Raji (cell line): ENCODE measurements around the gene ATG9B.

Source experiments
- POLR2A ChIP-seq: IDR thresholded peaks from 2 replicates; pipeline ENCODE4 v1.6.1; 2011; ENCODE audit warnings: low read depth, low read length, control low read depth; ENCODE audit not compliant: insufficient read depth

The ATG9B gene

GRCh38 chr7:151005566-151005965 lies 18.7 kb downstream of the ATG9B start:
- TF ChIP-seq POLR2A = no peak

GRCh38 chr7:151003572-151003971 lies 20.7 kb downstream of the ATG9B start:
- TF ChIP-seq POLR2A = no peak

GRCh38 chr7:151001546-151001945 lies 22.7 kb downstream of the ATG9B start:
- no peak for TF ChIP-seq POLR2A

GRCh38 chr7:151000897-151001495 lies 23.3 kb downstream of the ATG9B start:
- TF ChIP-seq POLR2A = no peak

GRCh38 chr7:150999497-151000230 lies 24.6 kb downstream of the ATG9B start:
- TF ChIP-seq POLR2A = no peak

GRCh38 chr7:150999001-150999400 lies 25.3 kb downstream of the ATG9B start:
- no peak for TF ChIP-seq POLR2A

- TF ChIP-seq POLR2A = no peak
These were observed 26.0 kb downstream of the ATG9B start for GRCh38 chr7:150998341-150998740.

- no peak for TF ChIP-seq POLR2A
These were observed 26.5 kb downstream of the ATG9B start for GRCh38 chr7:150997817-150998216.

- no peak for TF ChIP-seq POLR2A
These were observed 27.2 kb downstream of the ATG9B start for GRCh38 chr7:150997075-150997511.

GRCh38 chr7:150996376-150997074 lies 27.8 kb downstream of the ATG9B start:
- no peak for TF ChIP-seq POLR2A

GRCh38 chr7:150994838-150995510 lies 29.3 kb downstream of the ATG9B start:
- TF ChIP-seq POLR2A = no peak

- no peak for TF ChIP-seq POLR2A
These were observed 30.0 kb downstream of the ATG9B start for GRCh38 chr7:150994141-150994837.

- no peak for TF ChIP-seq POLR2A
These were observed 30.8 kb downstream of the ATG9B start for GRCh38 chr7:150993511-150993910.

GRCh38 chr7:150992833-150993302 lies 31.4 kb downstream of the ATG9B start:
- no peak for TF ChIP-seq POLR2A

- no peak for TF ChIP-seq POLR2A
These were observed 32.1 kb downstream of the ATG9B start for GRCh38 chr7:150992051-150992640.
